GM19239 (cell line): ENCODE results near the gene C16orf46.

Experiments
- DNase-seq: peaks from one replicate; pipeline ENCODE4 v3.0.0; 2011; ENCODE audit warnings: low spot score; ENCODE audit not compliant: insufficient read length
- FAIRE-seq: peaks from 2 replicates; lab custom pipeline; 2011; peaks lifted over from hg19 to GRCh38; lab: Jason Lieb, UNC

The C16orf46 gene

DNA sequence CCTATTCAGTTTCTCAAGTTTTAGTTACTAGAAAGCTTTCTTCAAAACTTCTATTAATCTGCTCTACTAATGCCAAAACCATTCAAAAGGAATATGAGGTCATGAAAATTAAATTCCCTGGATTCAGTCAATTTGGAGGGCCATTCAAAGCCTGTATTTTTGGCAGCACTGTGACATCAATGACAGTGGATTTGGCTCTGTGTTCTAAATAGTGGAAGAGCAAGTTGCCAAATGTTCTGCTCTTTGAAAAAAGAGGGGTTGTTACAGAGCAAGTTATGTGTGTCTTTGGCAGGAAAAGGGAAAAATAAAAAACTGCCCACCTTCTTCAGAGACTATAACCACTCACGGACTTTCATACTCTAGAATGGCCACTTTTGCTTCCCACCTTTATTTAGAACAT is 3.2 kb upstream of the C16orf46 start:
- no peak for FAIRE-seq
- DNase-seq, result no peak

DNA sequence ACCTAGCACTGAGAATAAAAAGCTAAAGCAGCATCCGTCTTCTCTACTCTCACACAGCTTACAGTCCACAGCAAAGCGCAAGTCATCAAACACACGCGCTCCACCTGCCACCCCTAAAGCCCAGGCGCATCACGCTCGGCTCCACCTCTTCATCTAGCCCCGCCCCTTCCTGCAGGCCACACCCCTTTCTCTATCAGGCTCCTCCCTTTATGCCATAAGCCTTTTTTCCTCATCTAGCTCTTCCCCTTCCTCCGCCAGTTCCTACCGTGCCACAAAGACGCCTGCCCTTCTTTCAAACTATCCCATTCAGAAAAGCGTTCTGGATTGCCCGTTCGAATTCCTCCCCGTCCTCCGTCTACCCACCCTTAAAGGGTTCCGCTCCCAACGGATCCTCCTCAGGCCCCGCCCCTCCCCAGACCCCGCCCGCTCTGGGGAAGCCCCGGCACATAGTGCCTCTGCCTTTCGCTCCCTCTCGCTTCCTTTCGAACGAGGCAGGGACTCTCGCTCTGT is 417 bp downstream of the C16orf46 start:
- DNase-seq (peak; percentile 55), FAIRE-seq (no peak)

- DNase-seq (no peak), FAIRE-seq (no peak)
Measured at GRCh38 chr16:81073560-81074330, 3.3 kb downstream of the C16orf46 start.

DNA sequence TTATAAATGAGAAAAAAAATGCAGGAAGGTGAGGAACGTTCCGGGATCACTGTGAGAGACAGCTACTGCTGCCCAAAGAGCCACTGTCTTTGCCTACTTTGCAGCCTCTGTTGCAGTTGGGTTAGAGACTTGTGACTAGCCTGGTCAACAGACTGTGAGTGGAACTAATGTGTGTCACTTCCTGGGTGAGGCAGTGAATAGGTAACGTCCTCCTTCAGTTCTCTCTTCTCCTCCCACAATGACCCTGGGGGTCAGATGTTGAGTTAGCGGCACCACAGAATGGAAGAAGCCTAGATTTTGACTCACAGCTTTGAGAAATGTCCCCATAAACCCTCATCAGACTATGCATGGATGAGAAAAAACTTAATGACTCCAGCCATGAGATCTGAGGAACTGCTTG is 5.2 kb downstream of the C16orf46 start:
- no peak for DNase-seq
- no peak for FAIRE-seq

GRCh38 chr16:81070979-81071378 is 6.1 kb downstream of the C16orf46 start:
- FAIRE-seq (no peak), DNase-seq (no peak)

DNA sequence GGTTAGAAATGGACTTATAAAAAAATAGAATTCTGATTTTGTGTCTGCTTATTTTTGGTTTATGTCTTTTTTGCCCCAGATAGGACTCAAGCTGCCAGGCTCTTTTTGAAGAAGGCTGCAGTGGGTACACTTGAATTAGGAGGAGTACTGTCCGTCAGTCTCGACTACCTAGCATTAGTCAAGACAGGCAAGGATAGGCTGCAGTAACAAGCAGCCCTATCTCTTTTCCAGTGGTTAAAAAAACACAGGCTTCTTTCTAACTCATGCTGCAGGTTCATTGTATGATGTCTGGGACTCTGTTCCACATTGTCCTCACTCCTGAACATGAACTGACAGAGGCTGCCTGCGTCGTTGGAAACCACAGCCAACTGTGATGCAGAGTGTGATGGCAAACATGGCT is 8.0 kb downstream of the C16orf46 start:
- FAIRE-seq (no peak), DNase-seq (no peak)

- FAIRE-seq (no peak), DNase-seq (no peak)
Measured at GRCh38 chr16:81067166-81067565, 9.9 kb downstream of the C16orf46 start.

DNA sequence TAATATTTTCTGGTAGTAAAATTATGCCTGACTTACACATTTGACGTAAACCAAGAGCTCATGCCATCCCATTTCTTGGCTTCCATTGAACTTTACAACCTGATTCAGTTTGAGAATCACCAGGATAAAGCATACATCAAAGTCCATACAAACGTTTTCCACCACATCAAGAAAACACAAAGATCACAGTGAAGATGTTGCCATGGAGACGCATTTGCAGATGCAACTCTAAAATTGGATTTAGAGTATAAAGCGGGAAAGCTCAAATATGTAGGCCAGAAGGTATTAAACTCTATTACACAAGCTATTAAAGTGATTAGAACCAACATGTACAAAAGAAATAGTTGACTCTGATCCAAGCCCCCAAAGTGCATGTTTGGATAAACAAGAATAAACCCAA is 10.4 kb downstream of the C16orf46 start:
- DNase-seq (no peak), FAIRE-seq (no peak)

GRCh38 chr16:81061871-81062608 is 15.0 kb downstream of the C16orf46 start:
- DNase-seq (no peak), FAIRE-seq (no peak)

DNA sequence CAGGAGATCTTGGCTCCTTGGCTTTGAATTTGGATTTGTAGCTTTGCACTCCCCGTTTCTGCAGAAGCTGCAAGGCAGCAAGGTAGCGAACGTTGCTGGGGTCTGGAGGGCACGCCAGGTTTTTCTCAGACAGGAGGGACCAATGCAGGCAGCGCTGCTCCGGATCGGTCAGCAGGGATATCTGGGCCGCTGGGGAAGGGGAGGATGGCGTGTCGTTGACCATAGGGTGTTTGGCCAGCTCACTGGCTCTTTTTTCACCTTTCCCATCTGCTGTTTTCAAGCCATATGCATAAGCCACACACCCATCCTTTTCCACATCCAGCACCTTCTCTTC is 15.8 kb downstream of the C16orf46 start:
- FAIRE-seq (no peak), DNase-seq (no peak)

DNA sequence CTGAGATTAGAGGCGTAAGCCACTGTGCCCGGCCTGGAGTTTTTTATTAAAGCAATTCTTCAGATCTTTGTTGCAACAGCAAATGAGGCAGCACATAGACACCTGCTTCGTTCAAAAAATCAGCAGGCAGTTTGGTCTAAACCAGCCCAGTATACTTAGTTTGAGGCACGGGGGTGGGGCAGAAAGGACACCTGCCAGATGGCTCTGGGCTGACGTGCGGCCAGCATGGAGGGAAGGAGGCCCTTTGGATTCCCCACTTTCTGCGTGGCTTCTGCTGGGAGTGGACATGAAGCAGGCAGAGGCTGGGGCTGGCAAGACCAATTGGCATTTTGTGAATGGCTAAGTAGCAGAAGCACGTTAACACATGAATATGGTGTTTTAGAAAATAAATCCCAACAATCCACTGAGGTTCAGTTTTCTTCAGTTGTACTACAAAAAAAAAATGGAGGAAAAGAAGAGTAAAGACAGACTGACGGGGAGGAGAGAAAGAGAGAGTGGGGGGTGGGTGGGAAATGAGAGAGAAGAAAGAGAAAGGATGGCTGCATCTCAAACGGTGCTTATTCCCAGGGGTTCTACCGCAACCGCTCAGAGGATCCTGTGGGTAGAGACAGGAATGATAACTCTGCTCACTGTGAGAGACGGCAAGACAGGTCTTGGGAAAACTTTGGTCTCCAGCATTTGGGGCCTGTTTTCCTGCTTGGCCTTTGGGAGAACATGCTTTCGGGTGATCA is 16.3 kb downstream of the C16orf46 start:
- DNase-seq (no peak), FAIRE-seq (no peak)

- no peak for FAIRE-seq
Measured at GRCh38 chr16:81053761-81054160, 23.3 kb downstream of the C16orf46 start.

DNA sequence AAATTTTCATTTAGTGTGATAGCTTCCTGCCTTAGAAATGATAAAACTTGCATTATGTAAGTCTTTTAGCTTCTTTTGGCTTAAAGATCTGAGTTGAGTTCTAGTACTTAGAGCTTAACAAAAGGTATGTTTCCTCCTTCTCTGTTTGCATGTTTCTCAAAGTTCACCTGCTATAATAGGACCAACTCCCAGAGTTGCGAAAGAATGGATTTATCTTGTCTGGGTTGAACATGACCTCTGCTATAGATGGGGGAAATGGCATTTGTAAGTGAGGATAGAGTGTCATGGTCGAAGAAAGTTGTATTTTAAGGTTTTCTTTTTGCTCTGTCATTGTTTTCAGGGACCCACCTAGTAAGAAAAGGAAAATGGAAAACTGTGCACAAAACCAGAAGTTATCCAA is 34.2 kb downstream of the C16orf46 start:
- FAIRE-seq, result no peak
- DNase-seq, result no peak

More at GRCh38 chr16:81053761-81054160, 23.3 kb downstream of the C16orf46 start:
- DNase-seq, result no peak

DNA sequence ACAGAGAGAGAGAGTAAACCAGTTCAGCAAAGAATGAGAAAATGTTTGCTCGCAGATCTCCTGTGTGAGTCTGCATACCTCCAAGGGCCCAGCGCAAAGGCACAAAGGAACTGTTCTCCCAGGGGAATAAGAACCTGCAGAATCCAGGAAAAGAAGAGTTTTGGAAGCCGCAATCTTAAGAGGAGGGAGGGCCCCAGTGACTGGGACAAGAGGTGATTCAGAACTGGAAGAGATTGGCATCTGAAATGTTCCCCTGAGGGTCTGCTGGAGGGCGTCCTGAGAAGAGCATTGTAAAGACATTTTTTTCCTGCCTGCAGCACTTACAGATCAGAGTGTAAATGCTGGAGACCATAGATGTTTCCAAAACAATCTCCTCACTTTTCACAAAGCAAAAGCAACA is 35.3 kb downstream of the C16orf46 start:
- FAIRE-seq, result no peak
- DNase-seq, result no peak

- DNase-seq, result no peak
- no peak for FAIRE-seq
Measured at GRCh38 chr16:81040842-81041241, 36.2 kb downstream of the C16orf46 start.

GRCh38 chr16:81040131-81040530 is 36.9 kb downstream of the C16orf46 start:
- FAIRE-seq (no peak), DNase-seq (no peak)

DNA sequence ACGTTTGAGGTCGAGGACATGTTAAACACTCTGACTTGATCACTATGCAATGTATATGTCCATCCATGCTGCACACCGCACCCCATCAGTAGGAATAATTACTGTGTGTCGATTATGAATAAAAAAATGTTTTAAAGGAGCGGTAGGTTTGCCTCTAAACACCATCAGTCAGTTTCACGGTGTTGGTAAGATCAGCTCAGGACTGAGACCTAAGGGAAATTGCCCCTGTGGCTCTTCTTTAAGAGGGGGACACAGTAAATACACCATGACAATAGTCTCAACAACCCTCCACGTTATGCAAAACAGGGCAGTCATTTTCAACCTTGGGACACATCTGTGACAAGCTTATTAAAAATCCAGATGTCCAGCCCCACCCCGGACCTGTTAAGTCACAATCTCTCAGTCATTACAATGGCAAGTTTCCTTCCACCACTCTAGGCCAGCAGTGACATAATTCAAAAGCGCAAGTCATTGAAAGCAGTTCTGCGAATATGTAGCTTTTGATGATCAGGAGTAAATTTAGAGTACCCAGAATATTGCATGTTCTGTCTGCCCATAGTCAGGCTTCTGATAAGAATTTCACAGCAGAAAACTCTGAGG is 40.2 kb downstream of the C16orf46 start:
- FAIRE-seq (no peak), DNase-seq (no peak)

- FAIRE-seq (no peak), DNase-seq (peak; percentile 57)
Measured at GRCh38 chr16:81035975-81036750, 40.9 kb downstream of the C16orf46 start.

DNA sequence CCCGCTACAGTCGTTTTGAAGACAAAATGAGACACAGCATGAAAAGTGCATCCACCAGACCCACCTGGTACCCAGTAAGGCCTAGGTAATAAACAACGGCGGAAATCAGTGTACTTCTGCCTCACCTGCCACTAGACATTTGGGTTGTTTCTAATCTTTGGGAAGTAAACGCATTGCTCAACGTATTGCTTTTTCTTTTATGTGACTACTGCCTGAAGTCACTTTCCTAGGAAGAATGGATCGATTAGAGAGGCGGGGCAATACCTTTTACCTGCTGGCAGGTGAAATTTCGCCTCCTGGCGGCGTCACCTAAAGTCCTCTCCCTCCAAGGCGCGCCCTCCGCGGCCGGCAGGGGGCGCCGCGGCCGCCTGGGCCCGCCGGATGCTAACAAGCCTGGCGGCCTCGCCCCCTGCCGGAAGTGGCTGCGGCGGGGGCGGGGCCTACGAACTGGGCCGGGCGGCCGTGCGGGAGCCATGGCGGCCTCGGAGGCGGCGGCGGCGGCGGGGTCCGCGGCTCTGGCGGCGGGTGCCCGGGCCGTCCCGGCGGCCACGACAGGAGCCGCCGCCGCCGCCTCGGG is 41.6 kb downstream of the C16orf46 start, which contains the start of gene ATMIN:
ATMIN (plus strand) TSS at position 445 of the 577 bp plus-strand sequence; CDS start at position 474, 29 bp downstream.
- FAIRE-seq (peak; percentile 4), DNase-seq (peak; percentile 99)
